Body of pancreas (tissue), 4 donors: ENCODE data around the gene ZNF33A. TPM values are rescaled to one million over a fixed set of nuclear protein-coding genes. Genes with fewer than 3 reads are reported as not detected.
"Not testable (repeated sequence)": the region's sequence is repeated elsewhere in the genome, so short reads cannot be mapped to it uniquely, and the experiment has no call there.

ENCODE experiments used
- ATAC-seq: fragments of 150-250 bp; one replicate; pipeline ENCODE4 v1.9.1; 2016
- DNase-seq, 4 donors: peaks; one replicate each; pipeline ENCODE4 v3.0.0-alpha.2; 2019
- H3K27ac ChIP-seq, 4 donors: fragments of 200-600 bp; sonication (generic); 1 replicate in 3 of 4; 2 replicates in 1 of 4; pipeline versions ENCODE4 v1.5.1 to v1.6.1; 2016 to 2019; ENCODE audit warnings: mild to moderate bottlenecking in 1 of 4, mixed read lengths in 1 of 4, moderate library complexity in 1 of 4
- H3K27me3 ChIP-seq, 2 donors: fragments of 200-600 bp; sonication (generic); one replicate each; pipeline ENCODE4 v1.6.0; 2016; ENCODE audit warnings: mild to moderate bottlenecking in 1 of 2
- H3K36me3 ChIP-seq, 2 donors: fragments of 200-600 bp; sonication (generic); replicated peaks in 1 of 2; 2 replicates each; pipeline ENCODE4 v1.5.1; 2016; ENCODE audit warnings: low read depth in 2 of 2; ENCODE audit not compliant: insufficient read depth in 1 of 2
- H3K4me1 ChIP-seq: fragments of 200-600 bp; sonication (generic); one replicate; pipeline ENCODE4 v1.6.0; 2016
- H3K4me3 ChIP-seq, 2 donors: fragments of 200-600 bp; sonication (generic); 1 replicate in 1 of 2; 2 replicates in 1 of 2; pipeline ENCODE4 v1.5.1; 2016 to 2019
- H3K9me3 ChIP-seq, 3 donors: fragments of 200-600 bp; sonication (generic); 1 replicate in 2 of 3; 2 replicates in 1 of 3; pipeline ENCODE4 v1.5.1; 2016
- CTCF ChIP-seq, 7 experiments: fragments of 450-650 bp in 4 of 7; fragments of 200-600 bp in 3 of 7; sonication (generic) in 3 of 7; IDR thresholded peaks; one replicate each; pipeline ENCODE4 v1.5.1; 2016 to 2019; ENCODE audit warnings: antibody characterized with exemption in 7 of 7
- POLR2A ChIP-seq, 3 donors: fragments of 450-650 bp; IDR thresholded peaks; one replicate each; pipeline ENCODE4 v1.6.1; 2016; ENCODE audit warnings: antibody characterized with exemption in 3 of 3, mild to moderate bottlenecking in 2 of 3
- WGBS, 2 donors: methylation state at CpG; one replicate each; pipeline ENCODE4 v1.1.5; 2017; 5-methylcytosine and 5-hydroxymethylcytosine counted together
- intact Hi-C: fragments of 100-400 bp; cut with DNase I; formaldehyde crosslinking; loops from one replicate; pipeline ENCODE4 v1.15.1; 2023
- total RNA-seq, 2 donors: library from RNA; depleted of rRNA; stranded (reverse); fragments of >200 nt; gene quantifications; one replicate each; pipeline ENCODE4 v1.1.0, GENCODE V29; 2016

The ZNF33A gene
- total RNA-seq, 2 donors from 2014 or later = 20.4 to 25.7 TPM

- H3K9me3 ChIP-seq = no peaks in the 10 kb centered on the region
- no peaks in the 10 kb centered on the region for H3K4me1 ChIP-seq
- no peak overlapping the region for H3K4me3 ChIP-seq
- DNase-seq = no peak
- no peaks in the 10 kb centered on the region for H3K27me3 ChIP-seq
- ATAC-seq = no peak
- H3K27ac ChIP-seq = no peak overlapping the region
- TF ChIP-seq CTCF (IDR thresholded peaks at IDR 0.05) (no peak), POLR2A (IDR thresholded peaks at IDR 0.05) (no peak)
- no peaks in the 10 kb centered on the region for H3K36me3 ChIP-seq
- 79 to 83% methylated on average over 8 of the region's 8 CpGs for WGBS, 2 donors
- intact Hi-C loops = no loop called here
Measured at GRCh38 chr10:38070501-38070900, 60.0 kb downstream of the ZNF33A start.

- no peak overlapping the region for H3K4me3 ChIP-seq
- H3K27me3 ChIP-seq = no peaks in the 10 kb centered on the region
- no peaks in the 10 kb centered on the region for H3K4me1 ChIP-seq
- intact Hi-C loops = no loop called here
- TF ChIP-seq POLR2A (IDR thresholded peaks at IDR 0.05) (no peak), CTCF (IDR thresholded peaks at IDR 0.05) (no peak)
- no peaks in the 10 kb centered on the region for H3K36me3 ChIP-seq
- DNase-seq (no peak), ATAC-seq (no peak)
- H3K9me3 ChIP-seq = peaks cover 0 to 8% (median 0%) of the 10 kb centered on the region in 3 donors
- H3K27ac ChIP-seq = no peak overlapping the region
Measured at GRCh38 chr10:38072552-38072951, 62.1 kb downstream of the ZNF33A start.

GRCh38 chr10:38076687-38077086 lies 66.2 kb downstream of the ZNF33A start:
- DNase-seq (no peak), ATAC-seq (no peak)
- 47 to 69% methylated on average over 2 of the region's 2 CpGs for WGBS, 2 donors
- H3K27me3 ChIP-seq = no peaks in the 10 kb centered on the region
- H3K4me3 ChIP-seq = no peak overlapping the region
- H3K9me3 ChIP-seq = peaks cover 0 to 8% (median 0%) of the 10 kb centered on the region in 3 donors
- no peaks in the 10 kb centered on the region for H3K4me1 ChIP-seq
- intact Hi-C loops = no loop called here
- no peaks in the 10 kb centered on the region for H3K36me3 ChIP-seq
- H3K27ac ChIP-seq = no peak overlapping the region
- no peak for TF ChIP-seq CTCF (IDR thresholded peaks at IDR 0.05)
- no peak for TF ChIP-seq POLR2A (IDR thresholded peaks at IDR 0.05)

- intact Hi-C loops = loop anchor here (10.0 kb wide), 1 partner anchor 89 kb away; no protein-coding TSS in a partner anchor
- Histone ChIP-seq H3K27ac (peak overlapping the region in 2 of 4 donors; percentile 88 to 91), H3K36me3 (peaks cover 0 to 11% of the 10 kb centered on the region in 2 donors), H3K4me3 (peak overlapping the region in 1 of 2 donors; percentile 63), H3K4me1 (peaks cover 18% of the 10 kb centered on the region)
- not testable (repeated sequence) for ATAC-seq, H3K27me3 ChIP-seq, H3K9me3 ChIP-seq
- 92 to 94% methylated on average over 15 of the region's 15 CpGs for WGBS, 2 donors
- DNase-seq = peak in 1 of 4 donors; percentile 10
Measured at GRCh38 chr10:38093318-38093717, 82.8 kb downstream of the ZNF33A start.

GRCh38 chr10:38093816-38094157 lies 83.3 kb downstream of the ZNF33A start:
- H3K27me3 ChIP-seq = no peaks in the 10 kb centered on the region
- no peak for DNase-seq
- TF ChIP-seq POLR2A (IDR thresholded peaks at IDR 0.05) = no peak
- no peak for TF ChIP-seq CTCF (IDR thresholded peaks at IDR 0.05)
- peak overlapping the region; percentile 86 to 91 (median 88) for H3K27ac ChIP-seq
- intact Hi-C loops = loop anchor here (10.0 kb wide), 1 partner anchor 89 kb away; no protein-coding TSS in a partner anchor
- H3K4me1 ChIP-seq = peaks cover 18% of the 10 kb centered on the region
- ATAC-seq = peak; percentile 36
- H3K36me3 ChIP-seq = peaks cover 0 to 13% of the 10 kb centered on the region in 2 donors
- 5 to 6% methylated on average over 15 to 16 of the region's 16 CpGs for WGBS, 2 donors
- H3K4me3 ChIP-seq = peak overlapping the region; percentile 63 to 88
- no peaks in the 10 kb centered on the region for H3K9me3 ChIP-seq
